ENCODE results near the gene ERV3-1.
"Not testable (repeated sequence)": the region's sequence is repeated elsewhere in the genome, so short reads cannot be mapped to it uniquely, and the experiment has no call there.

DNA sequence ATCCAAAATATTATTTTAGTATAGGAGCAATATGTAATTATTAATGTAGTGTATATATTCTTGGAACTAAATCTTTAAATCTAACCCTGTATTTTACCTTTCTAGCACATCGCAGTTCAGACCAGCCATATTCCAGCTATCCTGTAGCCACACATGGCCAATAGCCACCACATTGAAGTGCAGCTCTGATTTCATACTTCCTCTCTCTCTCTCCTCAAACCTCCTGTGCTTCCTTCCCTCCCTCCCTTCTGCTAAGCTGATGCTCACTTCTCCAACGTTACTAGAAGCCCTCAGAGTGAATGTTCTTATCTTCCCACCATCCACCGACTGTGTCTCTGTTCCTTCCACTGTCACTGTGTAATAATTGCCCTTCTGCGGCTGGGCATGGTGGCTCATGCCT, 549 bp upstream of the ERV3-1 start:
- TF ChIP-seq CTCF, POLR2A (IDR thresholded peaks at IDR 0.05): not testable (repeated sequence)
